Measurements from ENCODE around the gene MRPS10.

DNA sequence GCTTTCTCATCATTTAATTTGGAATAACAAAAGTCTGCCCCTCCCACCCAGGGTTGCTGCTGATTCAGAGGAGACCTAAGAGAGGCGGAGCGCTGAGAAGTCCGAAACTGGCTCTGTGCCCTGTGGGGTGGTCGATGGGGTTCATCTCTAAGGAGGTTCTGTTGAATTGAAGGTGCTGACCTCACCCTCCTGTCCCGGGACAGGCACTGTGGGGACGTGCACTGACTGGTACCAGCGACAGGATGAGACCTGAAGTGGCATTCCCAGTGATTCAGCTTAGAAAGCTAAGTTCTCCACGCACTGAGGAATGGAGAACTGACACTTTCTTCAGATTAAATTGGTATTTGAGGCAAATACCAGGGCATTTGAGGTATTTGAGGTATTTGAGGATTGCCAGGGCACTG lies 24.2 kb downstream of the MRPS10 start:
- TF ChIP-seq TCF7 (IDR thresholded peaks at IDR 0.05; ENCODE audit: borderline replicate concordance) (no peak), POLR2A (IDR thresholded peaks at IDR 0.05; ENCODE audit: low read depth, low read length) (no peak), SRF (IDR thresholded peaks at IDR 0.05; ENCODE audit: low read depth in 2 of 2, low read length in 2 of 2) (no peak), NFYA (IDR thresholded peaks at IDR 0.05; ENCODE audit: borderline replicate concordance, low read depth, low read length) (no peak), EZH2 (IDR thresholded peaks at IDR 0.05; ENCODE audit: borderline replicate concordance, control insufficient read depth, low read depth, low read length) (no peak), SIX5 (IDR thresholded peaks at IDR 0.05; ENCODE audit: low read depth, low read length, severe bottlenecking) (no peak), NRF1 (conservative IDR thresholded peaks at IDR 0.05; ENCODE audit: low read depth, low read length) (no peak), POLR2AphosphoS5 (IDR thresholded peaks at IDR 0.05; ENCODE audit: low read length) (no peak)
- TF ChIP-seq, protein P1, sequence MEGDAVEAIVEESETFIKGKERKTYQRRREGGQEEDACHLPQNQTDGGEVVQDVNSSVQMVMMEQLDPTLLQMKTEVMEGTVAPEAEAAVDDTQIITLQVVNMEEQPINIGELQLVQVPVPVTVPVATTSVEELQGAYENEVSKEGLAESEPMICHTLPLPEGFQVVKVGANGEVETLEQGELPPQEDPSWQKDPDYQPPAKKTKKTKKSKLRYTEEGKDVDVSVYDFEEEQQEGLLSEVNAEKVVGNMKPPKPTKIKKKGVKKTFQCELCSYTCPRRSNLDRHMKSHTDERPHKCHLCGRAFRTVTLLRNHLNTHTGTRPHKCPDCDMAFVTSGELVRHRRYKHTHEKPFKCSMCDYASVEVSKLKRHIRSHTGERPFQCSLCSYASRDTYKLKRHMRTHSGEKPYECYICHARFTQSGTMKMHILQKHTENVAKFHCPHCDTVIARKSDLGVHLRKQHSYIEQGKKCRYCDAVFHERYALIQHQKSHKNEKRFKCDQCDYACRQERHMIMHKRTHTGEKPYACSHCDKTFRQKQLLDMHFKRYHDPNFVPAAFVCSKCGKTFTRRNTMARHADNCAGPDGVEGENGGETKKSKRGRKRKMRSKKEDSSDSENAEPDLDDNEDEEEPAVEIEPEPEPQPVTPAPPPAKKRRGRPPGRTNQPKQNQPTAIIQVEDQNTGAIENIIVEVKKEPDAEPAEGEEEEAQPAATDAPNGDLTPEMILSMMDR (IDR thresholded peaks at IDR 0.05 in 2 of 3, conservative IDR thresholded peaks at IDR 0.05 in 1 of 3; ENCODE audit: control insufficient read depth in 2 of 3, extremely low read depth in 1 of 3, insufficient read depth in 1 of 3, low read depth in 3 of 3, low read length in 3 of 3) = no peak

Data from GM12878 (cell line).